GM04504 (cell line): ENCODE data around the gene RGS17.
"Not testable (repeated sequence)": the region's sequence is repeated elsewhere in the genome, so short reads cannot be mapped to it uniquely, and the experiment has no call there.

Experiments
- DNase-seq: peaks from one replicate; pipeline ENCODE4 v3.0.0-alpha.2; 2012; ENCODE audit warnings: low read depth

RGS17 gene

DNA sequence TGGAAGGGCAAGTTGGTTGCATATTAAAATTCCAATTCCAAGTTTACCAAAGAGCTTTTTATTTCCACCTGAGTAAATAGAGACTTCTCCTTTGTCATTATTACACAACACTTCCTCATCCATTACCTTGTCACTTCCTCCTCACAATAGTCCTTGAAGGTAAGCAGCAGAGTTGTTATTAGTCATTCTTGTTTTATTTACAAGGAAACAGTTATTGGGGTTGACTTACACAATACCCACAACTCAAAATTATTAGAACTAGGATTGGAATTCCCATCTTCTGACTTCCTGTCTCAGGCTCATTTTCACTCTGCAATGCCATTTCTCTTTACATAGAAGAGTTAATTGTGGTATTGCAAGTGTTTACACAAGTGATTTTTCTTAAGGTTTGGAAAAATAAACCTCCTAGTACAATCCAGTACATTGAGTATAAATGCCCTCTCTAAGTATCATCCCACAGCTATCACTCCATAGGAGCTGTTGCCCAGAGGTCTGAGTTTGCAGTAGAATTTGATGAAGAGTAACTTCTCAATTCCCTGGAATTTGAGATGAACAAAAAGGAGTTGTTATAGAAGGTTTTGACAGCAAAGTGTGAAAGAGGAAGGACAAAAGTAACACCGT lies 99.6 kb downstream of the RGS17 start:
- DNase-seq, result no peak

DNA sequence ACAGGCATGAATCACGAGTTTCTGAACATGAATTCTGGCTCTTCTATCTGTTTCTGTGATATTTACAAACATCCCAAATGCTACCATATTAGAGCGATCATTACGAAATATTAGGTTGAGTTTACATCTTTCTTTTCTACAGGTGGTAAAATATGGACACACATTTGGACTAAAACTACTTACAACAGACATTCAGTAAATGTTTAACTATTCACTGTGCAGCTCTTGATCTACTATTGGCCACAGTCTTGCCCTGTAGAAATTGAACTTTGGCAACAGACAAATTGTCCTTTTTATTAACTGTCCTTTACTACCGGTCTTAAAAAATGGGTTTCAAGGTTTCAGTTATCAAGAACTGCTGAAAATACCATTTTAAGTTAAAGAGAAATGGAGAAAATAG lies 102.1 kb downstream of the RGS17 start:
- DNase-seq, result no peak

DNA sequence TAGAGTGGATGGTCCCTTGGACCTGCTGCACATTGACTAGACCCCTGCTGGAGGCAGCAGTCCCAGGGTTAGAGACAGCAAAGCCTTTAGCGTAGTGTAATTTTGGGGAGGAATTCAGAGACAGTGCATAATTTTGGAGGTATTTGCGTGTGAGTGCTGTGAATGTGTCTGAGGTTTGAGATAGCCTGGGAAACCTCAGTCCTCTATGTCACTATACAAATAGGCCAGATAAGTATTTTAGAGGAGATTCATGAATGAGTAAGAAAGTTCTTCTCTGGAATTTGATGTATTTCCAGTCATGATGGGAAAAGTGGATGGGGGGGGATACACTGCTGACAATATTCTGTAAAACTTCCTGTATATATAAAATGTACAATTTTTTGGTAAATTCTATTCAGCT lies 102.8 kb downstream of the RGS17 start:
- DNase-seq, result no peak

DNA sequence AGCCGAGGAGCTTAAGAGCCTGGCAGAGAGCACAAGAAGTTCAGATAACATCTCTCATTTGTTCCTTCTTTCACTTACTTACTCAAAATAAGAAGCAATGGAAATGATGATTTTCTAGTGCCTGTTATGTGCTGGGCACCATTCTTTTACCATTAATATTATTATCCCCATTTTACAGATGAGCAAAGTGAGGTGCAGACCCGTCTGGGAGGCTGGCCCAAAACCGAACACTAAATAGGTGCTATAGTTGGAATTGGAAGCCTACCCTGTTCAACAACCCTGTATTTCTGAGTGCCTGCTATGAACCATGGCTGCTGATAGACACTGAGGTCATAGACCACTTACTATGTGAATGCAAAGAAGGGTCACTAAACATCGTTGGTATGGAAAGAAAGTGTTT lies 103.6 kb downstream of the RGS17 start:
- no peak for DNase-seq

DNA sequence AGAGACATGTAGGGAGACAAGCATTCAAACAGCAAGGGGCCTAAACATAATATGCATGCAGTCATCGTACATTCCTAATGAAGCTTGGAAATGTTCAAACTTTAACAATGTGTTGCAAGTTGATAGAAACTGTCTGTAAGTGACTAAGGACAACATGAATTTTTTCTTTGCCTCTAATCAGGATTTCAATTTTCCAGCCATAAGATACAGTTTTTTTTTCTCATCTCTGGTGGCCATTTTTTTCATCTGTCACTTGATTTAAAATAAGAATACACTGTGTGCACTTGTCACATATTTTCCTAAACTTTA lies 106.4 kb downstream of the RGS17 start:
- DNase-seq, result no peak

DNA sequence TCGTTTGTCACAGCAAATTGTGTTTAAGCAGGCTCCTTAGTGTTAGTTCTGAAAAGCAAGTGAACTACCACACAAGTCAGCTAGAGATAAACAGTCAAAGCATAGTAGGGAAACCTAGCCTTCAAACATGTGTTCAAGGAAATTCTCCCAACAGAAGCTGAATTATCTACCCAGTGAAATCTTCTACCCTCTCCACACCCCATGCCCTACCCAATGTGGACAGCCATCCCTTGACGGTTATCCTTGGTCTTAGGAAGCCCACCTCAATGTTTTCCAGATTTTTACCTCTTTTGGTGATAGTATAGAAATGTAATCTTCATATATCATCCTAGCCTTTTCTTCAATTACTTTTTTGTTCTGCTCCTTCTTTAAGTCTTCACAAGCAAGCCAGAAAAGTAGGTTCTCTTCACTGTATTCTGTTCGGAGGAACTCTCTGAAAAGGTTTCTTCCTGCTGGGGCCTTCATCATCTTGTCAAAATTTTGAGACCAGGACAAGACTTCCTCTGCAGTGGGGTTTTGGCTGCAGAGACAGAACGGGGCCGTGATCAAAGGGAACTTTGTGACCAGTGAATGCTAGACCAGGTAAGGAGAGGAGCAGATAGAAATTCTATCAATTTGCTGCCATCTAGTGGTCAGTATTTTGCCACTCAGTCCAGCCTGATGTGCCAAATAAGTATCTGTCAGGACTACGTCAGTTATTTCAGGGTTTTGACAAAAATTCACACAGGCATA lies 106.9 kb downstream of the RGS17 start:
- no peak for DNase-seq

DNA sequence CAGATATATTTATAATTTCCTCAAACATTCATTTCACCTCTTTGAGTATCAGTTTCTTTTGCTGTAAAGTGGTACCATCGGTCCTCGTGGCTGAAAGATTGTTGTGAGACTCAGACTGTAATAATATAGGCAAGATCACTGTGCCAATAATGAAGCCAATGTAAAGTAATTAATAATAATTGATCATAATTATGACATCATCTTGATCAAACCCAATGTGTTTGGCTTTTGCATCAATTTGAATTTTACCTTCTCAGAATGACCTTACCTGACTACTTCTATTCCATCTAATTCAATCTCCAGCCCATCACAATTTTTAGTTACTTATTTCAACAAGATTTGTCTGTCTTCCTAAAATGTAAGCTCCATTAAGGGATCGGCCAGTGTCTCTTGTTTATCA lies 112.7 kb downstream of the RGS17 start:
- no peak for DNase-seq

DNA sequence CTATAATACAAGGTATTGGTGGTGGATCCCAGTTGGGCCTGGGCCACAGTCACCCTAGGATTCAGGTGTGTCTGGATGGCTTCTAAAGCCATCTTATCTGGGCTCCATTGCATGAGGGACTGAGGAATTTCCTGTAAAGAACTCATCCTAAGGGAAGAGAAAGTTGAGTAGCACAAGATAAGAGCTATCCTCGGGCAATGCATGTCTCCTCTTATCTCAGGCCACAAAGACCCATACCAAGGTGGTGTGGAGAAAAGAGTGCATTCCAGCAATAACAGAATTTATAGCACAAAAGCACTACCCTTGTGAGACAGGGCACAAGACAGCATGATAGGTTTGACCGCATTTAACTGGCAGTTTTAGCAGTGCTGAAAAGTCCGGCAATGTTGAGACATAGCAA lies 114.2 kb downstream of the RGS17 start:
- no peak for DNase-seq

DNA sequence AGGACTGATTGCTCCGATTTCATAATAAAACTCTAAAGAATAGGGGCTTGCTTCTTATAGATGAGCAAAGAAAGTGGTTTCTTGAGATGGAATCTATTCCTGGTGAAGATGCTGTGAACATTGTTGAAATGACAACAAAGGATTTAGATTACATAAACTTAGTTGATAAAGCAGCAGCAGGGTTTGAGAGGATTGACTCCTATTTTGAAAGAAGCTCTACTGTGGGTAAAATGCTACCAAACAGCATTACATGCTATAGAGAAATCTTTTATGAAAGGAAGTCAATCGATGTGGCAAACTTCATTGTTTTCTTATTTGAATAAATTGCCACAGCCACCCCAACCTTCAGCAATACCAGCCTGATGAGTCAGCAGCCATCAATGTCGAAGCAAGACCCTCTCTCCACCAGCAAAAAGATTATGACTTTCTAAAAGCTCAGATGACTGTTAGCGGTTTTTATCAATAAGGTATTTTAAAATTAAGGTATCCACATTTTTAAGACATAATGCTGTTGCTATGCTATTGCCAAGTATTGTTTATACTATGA lies 115.9 kb downstream of the RGS17 start:
- no peak for DNase-seq

DNA sequence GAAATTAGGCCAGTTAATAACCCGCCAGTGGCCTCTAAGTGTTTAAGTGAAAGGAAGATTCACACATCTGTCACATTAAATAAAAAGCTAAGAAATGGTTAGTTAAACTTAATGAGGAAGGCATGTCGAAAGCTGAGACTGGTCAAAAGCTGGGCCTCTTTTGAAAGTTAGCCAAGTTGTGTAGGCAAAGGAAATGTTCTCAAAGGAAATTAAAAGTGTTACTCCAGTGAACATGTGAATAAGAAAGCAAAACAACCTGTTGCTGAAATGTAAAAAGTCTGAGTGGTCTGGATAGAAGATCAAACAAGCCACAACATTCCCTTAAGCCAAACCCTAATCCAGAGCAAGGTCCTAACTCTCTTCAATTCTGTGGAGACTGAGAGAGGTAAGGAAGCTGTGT lies 117.6 kb downstream of the RGS17 start:
- DNase-seq, result no peak

DNA sequence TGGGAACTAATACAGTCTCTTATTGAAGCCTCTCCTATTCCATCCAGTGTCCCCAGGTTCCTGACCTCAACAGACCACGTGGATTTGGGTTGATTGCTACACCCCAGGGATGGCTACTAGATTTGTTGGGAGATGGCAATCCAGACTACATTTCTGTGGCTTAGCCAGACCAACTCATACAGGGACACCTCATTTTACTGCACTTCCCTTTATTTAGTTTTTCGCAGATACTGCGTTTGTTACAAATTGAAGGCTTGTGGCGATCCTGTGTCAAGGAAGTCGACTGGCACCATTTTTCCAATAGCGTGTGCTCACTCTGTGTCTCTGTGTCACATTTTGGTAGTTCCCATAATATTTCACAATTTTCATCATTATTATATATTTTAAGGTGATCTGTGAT lies 118.2 kb downstream of the RGS17 start:
- no peak for DNase-seq

DNA sequence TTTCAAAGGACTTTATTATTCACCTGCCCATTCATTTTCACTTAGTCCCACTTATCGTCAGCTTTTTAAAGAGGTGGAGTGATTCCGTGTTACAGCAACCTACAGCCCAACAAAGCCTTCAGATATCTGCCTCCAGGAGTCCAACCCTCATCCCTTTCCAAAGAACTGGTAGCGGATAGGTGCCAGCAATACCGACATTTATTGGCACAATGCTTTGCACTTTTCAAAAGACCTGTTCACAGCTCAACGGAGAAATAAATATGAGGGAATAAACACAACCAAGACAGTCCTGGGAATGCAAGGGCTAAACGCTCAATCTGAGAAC lies 127.8 kb downstream of the RGS17 start:
- DNase-seq, result no peak

DNA sequence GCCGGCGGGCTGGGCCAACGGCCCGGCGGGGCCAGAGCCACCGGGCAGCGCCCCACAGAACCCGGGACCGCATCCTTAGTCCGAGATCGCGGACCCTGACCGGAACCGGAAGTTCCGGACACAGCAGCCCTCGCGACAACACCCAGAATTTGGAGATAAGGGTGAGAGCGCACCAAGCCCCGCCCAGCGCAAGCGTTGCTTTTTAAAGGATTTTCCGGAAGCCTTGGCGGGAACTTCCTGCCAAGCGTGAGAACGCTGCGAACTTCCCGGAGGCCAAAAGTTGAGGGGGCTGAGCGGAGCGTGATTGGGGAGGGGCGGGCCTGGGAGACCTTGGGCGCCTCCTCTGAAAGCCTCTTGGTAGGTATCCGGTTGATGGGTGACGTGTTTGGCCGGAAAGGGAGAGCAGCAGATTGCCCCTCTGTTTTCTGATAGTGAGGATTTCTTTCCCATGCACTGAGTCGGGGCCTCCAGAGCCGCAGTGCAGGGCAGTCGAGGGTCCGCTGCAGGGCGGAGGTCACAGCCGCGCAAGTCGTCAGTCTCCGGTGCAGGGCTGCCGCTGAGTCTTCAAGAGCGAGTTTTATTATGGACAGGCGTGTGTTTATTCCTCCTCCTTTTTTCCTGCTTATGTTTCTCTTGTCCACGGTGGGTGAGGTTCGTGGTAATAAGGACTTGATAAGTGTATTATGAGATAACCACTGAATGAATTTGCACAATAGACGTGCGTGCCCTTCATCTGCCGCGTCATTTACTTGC lies 128.3 kb downstream of the RGS17 start, which contains the start of gene MTRF1L:
Gene MTRF1L, minus strand, starts transcription at position 97 of the 753 bp plus-strand sequence. Its CDS starts 24 bp downstream, at position 73.
- peak; percentile 87 for DNase-seq

DNA sequence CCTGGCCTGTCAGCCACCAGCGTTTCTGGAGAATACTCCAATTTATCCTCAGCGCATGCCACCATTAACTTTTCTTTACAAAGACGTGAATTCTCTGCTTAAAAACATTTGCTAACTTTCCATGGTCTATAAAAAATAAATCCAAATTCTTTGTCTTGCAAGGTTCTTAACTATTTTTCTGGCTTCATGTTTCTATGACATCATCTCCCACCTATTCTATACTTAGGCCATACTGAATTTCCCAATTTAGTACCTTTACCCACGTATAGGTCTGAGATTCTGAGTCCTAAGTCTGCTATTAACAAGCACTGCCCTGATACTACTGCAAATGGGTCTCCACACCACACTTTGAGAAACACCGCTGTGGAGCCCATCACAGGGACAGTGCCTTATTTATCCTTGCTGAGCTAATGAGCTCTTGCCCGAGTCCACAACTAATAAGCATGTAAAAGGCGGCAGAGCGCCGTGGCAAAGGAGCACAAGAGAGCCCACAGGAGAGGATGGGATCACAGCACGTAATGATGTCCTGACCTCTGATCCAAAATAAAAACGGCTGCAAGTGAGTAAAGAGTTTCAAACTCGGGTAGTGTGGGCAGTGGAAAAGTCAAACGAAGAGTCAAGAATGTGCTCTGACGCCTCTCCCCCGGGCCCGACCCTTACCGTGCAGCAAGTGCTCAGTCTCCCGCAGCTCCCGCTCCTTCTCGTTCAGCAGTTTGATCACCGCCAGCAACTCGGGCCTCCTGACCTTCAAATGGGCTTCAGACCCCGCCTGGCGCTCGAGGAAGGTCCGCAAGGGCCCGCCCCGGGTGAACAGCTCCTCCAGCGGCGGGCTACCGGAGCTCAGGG lies 129.1 kb downstream of the RGS17 start:
- no peak for DNase-seq

DNA sequence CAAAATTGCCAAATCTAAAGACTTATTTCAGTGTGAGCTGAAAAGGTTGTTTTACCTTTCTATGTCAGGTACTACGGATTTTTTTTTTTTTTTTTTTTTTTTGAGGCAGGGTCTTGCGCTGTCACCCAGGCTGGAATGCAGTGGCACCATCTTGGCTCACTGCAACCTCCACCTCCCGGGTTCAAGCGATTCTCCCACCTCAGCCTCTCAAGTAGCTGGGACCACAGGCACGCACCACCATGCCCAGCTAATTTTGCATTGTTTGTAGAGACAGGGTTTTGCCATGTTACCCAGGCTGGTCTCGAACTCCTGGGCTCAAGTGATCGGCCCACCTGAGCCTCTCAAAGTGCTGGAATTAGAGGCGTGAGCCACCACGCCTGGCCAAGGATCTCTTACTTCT lies 130.3 kb downstream of the RGS17 start:
- DNase-seq, result not testable (repeated sequence)

DNA sequence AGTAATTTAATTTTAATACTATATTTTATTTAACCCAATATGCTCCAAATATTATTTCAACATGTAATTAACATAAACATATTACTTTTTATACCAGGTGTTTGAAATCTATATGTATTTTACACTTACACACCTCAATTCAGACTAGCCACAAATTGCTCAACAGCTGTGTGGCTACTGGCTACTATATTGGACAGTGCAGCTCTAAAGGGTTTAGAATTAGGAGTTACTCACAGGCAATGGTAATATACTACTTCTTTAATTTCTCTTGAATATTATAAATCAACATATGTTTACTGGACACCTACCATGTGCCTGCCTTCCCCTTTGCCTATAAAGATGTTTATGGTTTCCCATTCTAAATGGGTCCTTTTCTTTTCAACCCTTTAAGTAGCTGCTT lies 130.8 kb downstream of the RGS17 start:
- DNase-seq, result no peak

DNA sequence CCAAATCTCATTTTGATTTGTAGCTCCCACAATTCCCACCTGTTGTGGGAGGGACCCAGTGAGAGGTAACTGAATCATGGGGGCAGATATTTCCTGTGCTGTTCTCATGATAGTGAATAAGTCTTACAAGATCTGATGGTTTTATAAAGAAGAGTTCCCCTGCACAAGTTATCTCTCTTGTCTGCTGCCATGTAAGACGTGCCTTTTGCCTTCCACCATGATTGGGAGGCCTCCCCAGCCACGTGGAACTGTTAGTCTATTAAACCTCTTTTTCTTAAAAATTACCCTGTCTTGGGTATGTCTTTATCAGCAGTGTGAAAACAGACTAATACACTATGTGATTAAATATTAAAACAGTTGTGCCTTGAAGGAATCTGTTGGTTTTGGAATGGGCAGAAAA lies 131.5 kb downstream of the RGS17 start:
- not testable (repeated sequence) for DNase-seq

DNA sequence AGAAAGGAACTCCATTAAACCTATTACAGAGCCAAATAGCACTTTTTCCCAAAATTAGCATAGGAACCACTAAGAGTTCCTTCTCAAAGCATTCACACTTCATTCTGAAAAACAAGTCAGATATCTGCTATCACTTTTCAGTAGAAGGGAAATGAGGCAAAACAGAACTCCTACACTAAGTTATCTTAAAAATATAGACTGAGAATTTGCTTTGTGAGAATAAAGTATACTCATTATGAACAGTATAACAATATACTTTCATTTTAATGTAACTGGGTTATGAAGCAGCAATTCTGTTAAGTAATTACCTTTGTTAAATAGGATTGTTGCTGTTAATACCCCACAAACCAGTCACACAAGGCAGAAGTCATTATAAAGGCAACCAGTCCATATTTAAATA lies 137.2 kb downstream of the RGS17 start:
- DNase-seq, result no peak

DNA sequence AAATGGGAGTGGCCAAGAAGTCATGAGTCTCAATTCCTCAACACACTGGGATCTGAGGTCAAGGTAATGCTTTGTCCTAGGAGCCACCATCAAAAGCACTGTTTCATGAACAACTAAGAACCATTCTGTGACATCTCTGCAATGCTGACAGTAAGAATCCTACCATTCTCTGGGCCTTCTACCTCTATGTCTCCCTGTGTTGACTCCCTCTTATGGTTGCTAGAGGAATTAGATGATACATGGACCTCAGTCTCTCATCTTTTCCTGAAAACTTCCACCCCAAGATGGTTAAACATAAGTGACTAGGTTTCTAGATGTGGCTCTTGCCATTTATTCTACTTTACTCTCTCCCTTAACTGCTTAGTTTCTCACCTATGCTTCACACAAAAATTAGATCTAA lies 137.7 kb downstream of the RGS17 start:
- DNase-seq, result no peak

DNA sequence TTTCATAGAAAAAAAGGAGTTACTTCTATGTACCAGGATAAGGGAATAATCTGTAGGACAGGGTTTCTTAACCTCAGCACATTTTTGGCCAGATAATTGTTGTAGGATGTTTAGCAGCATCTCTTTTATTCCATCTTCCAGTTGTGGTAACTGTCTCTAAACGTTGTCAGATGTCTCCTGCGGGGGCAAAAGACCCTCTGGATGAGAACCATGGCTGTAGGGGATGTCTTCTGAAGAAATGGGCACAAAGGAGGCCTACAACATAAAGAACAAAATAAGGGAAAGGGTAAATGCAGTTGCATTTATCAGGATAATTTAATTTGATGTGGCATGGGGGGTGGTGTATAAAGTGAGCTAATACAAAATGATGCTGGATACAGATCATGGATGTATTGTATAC lies 144.1 kb downstream of the RGS17 start:
- no peak for DNase-seq

DNA sequence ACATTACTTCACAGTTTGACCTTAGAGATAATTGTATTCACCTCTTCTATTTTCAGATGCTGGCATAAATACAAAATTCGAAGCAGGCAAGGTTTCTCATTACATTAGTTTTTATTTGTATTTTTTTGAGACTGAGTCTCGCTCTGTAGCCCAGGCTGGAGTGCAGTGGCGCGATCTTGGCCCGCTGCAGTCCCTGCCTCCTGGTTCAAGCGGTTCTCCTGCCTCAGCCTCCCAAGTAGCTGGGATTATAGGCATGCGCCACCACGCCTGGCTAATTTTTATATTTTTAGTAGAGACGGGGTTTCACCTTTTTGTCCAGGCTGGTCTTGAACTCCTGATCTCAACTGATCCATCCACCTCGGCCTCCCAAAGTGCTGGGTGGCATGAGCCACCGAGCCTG lies 145.8 kb downstream of the RGS17 start:
- not testable (repeated sequence) for DNase-seq

DNA sequence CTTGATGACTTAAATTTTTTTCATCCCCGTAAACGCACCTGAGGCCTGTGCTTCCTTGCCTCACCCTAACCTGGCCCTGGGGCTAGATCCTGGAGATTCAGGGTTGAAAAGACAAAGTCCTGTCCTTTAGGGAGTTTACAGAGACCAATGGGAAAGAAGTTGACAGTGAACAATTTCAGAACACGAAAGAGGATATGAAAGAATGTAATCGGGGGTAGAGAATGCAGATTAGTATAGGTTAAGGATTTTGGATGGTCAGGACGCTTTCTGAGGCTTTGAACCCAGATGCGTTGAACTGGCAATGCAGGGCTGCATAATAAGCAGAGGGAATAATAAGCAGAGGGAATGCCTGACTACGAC lies 146.6 kb downstream of the RGS17 start:
- DNase-seq, result no peak
